ENCODE data around the gene ITGB8.

GRCh38 chr7:20364571-20365196 is 34.0 kb downstream of the ITGB8 start:
- TF ChIP-seq, protein P1, sequence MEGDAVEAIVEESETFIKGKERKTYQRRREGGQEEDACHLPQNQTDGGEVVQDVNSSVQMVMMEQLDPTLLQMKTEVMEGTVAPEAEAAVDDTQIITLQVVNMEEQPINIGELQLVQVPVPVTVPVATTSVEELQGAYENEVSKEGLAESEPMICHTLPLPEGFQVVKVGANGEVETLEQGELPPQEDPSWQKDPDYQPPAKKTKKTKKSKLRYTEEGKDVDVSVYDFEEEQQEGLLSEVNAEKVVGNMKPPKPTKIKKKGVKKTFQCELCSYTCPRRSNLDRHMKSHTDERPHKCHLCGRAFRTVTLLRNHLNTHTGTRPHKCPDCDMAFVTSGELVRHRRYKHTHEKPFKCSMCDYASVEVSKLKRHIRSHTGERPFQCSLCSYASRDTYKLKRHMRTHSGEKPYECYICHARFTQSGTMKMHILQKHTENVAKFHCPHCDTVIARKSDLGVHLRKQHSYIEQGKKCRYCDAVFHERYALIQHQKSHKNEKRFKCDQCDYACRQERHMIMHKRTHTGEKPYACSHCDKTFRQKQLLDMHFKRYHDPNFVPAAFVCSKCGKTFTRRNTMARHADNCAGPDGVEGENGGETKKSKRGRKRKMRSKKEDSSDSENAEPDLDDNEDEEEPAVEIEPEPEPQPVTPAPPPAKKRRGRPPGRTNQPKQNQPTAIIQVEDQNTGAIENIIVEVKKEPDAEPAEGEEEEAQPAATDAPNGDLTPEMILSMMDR (IDR thresholded peaks at IDR 0.05) = no peak
- no peak for TF ChIP-seq POLR2A (IDR thresholded peaks at IDR 0.05)
